KMS-11 (cell line): ENCODE results near the gene WWTR1.

Experiments
- H2AFZ ChIP-seq: fragments of 200-600 bp; sonication (generic); 2 replicates; pipeline ENCODE4 v1.6.1; 2016; ENCODE audit warnings: antibody characterized with exemption, mixed run types, low read depth
- H3K27ac ChIP-seq: fragments of 200-600 bp; sonication (generic); 2 replicates; pipeline ENCODE4 v1.6.1; 2016; ENCODE audit warnings: mild to moderate bottlenecking, mixed run types
- H3K27me3 ChIP-seq: fragments of 200-600 bp; sonication (generic); 2 replicates; pipeline ENCODE4 v1.6.1; 2017; ENCODE audit warnings: mild to moderate bottlenecking, low read depth, mixed run types, moderate library complexity; ENCODE audit not compliant: insufficient read depth
- H3K36me3 ChIP-seq: fragments of 200-600 bp; sonication (generic); 2 replicates; pipeline ENCODE4 v1.6.1; 2017; ENCODE audit warnings: mild to moderate bottlenecking, mixed run types; ENCODE audit not compliant: insufficient read depth
- H3K4me1 ChIP-seq: fragments of 200-600 bp; sonication (generic); 2 replicates; pipeline ENCODE4 v1.6.1; 2016; ENCODE audit warnings: mild to moderate bottlenecking, low read depth, mixed run types; ENCODE audit not compliant: poor library complexity, severe bottlenecking
- H3K4me2 ChIP-seq: fragments of 200-600 bp; sonication (generic); 2 replicates; pipeline ENCODE4 v1.7.0; 2016; ENCODE audit warnings: mild to moderate bottlenecking, mixed run types
- H3K4me3 ChIP-seq: fragments of 200-600 bp; sonication (generic); IDR thresholded peaks from 2 replicates; pipeline ENCODE4 v1.6.1; 2017; ENCODE audit warnings: low read depth, low read length, mixed read lengths; ENCODE audit not compliant: insufficient read depth
- H3K79me2 ChIP-seq: fragments of 200-600 bp; sonication (generic); 2 replicates; pipeline ENCODE4 v1.6.1; 2016; ENCODE audit warnings: low read depth, mixed run types; ENCODE audit not compliant: insufficient read depth
- H3K9ac ChIP-seq: fragments of 200-600 bp; sonication (generic); 2 replicates; pipeline ENCODE4 v1.6.1; 2016; ENCODE audit warnings: mild to moderate bottlenecking, mixed run types
- H4K20me1 ChIP-seq: fragments of 200-600 bp; sonication (generic); 2 replicates; pipeline ENCODE4 v1.6.1; 2016; ENCODE audit warnings: mild to moderate bottlenecking, mixed run types; ENCODE audit not compliant: insufficient read depth
- CTCF ChIP-seq: fragments of 200-600 bp; sonication (generic); conservative IDR thresholded peaks from 2 replicates; pipeline ENCODE4 v1.6.1; 2017; ENCODE audit warnings: low read depth, mild to moderate bottlenecking, antibody characterized with exemption, low read length, moderate library complexity, mixed read lengths

WWTR1 gene

DNA sequence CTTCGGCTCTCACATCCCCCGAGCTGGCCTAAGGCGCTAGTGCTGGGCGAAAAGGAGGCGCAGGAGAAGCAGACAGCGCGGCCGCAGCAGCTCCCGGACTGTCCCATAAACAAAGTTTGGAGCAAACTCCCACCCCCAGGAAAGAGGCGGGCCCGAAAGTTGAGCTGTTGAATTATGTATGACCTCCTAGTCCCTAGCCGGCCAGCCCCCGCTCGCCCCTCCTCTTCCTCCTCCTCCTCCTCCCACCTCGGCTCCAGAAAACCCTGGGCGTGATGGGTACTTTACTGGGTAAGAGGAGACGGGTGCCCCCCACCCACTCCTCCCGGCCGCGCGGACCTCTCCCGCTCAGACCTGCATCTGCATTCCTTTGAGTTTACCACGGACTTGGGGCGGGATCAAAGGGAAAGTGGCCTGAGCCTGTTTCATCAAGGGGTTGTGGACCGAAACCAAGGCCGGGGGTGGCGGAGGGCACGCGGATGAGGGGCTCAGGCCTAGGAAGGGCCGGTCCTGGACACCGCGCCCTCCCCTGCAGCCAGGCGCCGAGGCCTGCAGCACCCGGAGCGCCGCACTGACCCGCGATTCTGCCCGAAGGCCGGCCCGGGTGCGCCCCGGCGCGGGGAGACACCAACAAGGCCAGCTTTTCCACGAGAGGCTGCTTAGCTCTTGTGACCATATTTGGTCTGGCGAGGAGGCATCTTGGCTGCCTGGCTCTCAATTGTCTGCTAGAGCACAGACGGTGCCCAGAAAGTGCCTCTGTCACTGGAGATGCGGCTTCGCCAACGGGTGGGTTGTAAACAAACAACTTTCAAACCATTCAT lies at the start of gene WWTR1:
Gene WWTR1, minus strand, starts transcription at position 100 of the 818 bp plus-strand sequence. CDS start 719 bp downstream, outside the sequence.
- Histone ChIP-seq H3K79me2 (no peaks in the 10 kb centered on the region), H3K4me1 (peaks cover 13% of the 10 kb centered on the region), H3K4me2 (peak within 1 kb of the TSS; percentile 86), H3K27ac (peak within 1 kb of the TSS; percentile 37), H3K9ac (peak within 1 kb of the TSS; percentile 86), H3K36me3 (no peaks in the 10 kb centered on the region), H3K4me3 (peak within 1 kb of the TSS; percentile 98), H3K27me3 (no peaks in the 10 kb centered on the region), H2AFZ (peak within 1 kb of the TSS; percentile 98), H4K20me1 (no peaks in the 10 kb centered on the region)
- TF ChIP-seq CTCF: no peak

- Histone ChIP-seq H3K27ac (no peak overlapping the region), H3K36me3 (no peaks in the 10 kb centered on the region), H3K79me2 (no peaks in the 10 kb centered on the region), H2AFZ (no peak overlapping the region), H4K20me1 (no peaks in the 10 kb centered on the region), H3K4me3 (no peak overlapping the region), H3K4me1 (no peaks in the 10 kb centered on the region), H3K4me2 (no peak overlapping the region), H3K9ac (no peak overlapping the region), H3K27me3 (no peaks in the 10 kb centered on the region)
- TF ChIP-seq CTCF: no peak
Observed at GRCh38 chr3:149706905-149707304, 49.1 kb upstream of the WWTR1 start.

- H3K4me1 ChIP-seq: no peaks in the 10 kb centered on the region
- H3K4me2 ChIP-seq: no peak overlapping the region
- no peaks in the 10 kb centered on the region for H3K27me3 ChIP-seq
- TF ChIP-seq CTCF: no peak
- H3K27ac ChIP-seq: no peak overlapping the region
- no peak overlapping the region for H2AFZ ChIP-seq
- H3K36me3 ChIP-seq: no peaks in the 10 kb centered on the region
- H3K4me3 ChIP-seq: no peak overlapping the region
- no peaks in the 10 kb centered on the region for H3K79me2 ChIP-seq
- H4K20me1 ChIP-seq: no peaks in the 10 kb centered on the region
- no peak overlapping the region for H3K9ac ChIP-seq
Observed at GRCh38 chr3:149705416-149705815, 47.6 kb upstream of the WWTR1 start.

DNA sequence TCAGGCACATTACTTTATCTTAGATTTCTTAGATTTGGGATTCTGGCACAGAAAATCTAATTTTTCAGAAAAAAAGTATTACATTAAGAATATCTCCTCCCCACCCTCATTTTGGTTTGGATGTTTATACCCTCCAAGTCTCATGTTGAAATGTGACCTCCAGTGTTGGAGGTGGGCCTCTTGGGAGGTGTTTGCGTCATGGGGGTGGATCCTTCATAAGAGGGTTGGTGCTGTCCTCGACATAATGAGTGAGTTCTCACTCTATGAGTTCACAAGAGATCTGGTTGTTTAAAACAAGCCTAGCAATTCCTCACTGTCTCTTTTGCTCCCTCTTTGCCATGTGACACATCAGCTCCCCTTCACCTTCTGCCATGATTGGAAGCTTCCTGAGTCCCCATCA lies 45.6 kb upstream of the WWTR1 start:
- Histone ChIP-seq H3K79me2 (no peaks in the 10 kb centered on the region), H4K20me1 (no peaks in the 10 kb centered on the region), H3K4me3 (no peak overlapping the region), H3K36me3 (no peaks in the 10 kb centered on the region), H3K4me2 (no peak overlapping the region), H3K27me3 (no peaks in the 10 kb centered on the region), H3K4me1 (no peaks in the 10 kb centered on the region), H3K27ac (no peak overlapping the region), H3K9ac (no peak overlapping the region), H2AFZ (no peak overlapping the region)
- TF ChIP-seq CTCF: no peak
